GM23338 (cell line): ENCODE results near the gene GRAMD2B.

Experiments
- EZH2 ChIP-seq: fragments of 200-600 bp; sonication (generic); IDR thresholded peaks from one replicate; pipeline ENCODE4 v1.8.0; 2017; ENCODE audit warnings: antibody characterized with exemption, mild to moderate bottlenecking, low read depth; ENCODE audit not compliant: unreplicated experiment
- EZH2phosphoT487 ChIP-seq: fragments of 200-600 bp; sonication (generic); IDR thresholded peaks from one replicate; pipeline ENCODE4 v1.8.1; 2018; ENCODE audit warnings: antibody characterized with exemption; ENCODE audit not compliant: unreplicated experiment
- POLR2AphosphoS5 ChIP-seq: IDR thresholded peaks from 2 replicates; pipeline ENCODE4 v1.6.1; 2016; ENCODE audit warnings: antibody characterized with exemption, low read depth
- REST ChIP-seq: IDR thresholded peaks from one replicate; pipeline ENCODE4 v1.6.1; 2018; ENCODE audit warnings: antibody characterized with exemption; ENCODE audit not compliant: unreplicated experiment
- TF ChIP-seq, protein P1 (sequence below), 2 experiments: fragments of 200-600 bp in 1 of 2; sonication (generic) in 1 of 2; conservative IDR thresholded peaks; 2 replicates each; pipeline versions ENCODE4 v1.5.1 to v1.6.1; 2016 to 2017; ENCODE audit warnings: antibody characterized with exemption in 2 of 2, low read depth in 2 of 2, mild to moderate bottlenecking in 2 of 2, moderate library complexity in 1 of 2

- TF ChIP-seq, protein P1, sequence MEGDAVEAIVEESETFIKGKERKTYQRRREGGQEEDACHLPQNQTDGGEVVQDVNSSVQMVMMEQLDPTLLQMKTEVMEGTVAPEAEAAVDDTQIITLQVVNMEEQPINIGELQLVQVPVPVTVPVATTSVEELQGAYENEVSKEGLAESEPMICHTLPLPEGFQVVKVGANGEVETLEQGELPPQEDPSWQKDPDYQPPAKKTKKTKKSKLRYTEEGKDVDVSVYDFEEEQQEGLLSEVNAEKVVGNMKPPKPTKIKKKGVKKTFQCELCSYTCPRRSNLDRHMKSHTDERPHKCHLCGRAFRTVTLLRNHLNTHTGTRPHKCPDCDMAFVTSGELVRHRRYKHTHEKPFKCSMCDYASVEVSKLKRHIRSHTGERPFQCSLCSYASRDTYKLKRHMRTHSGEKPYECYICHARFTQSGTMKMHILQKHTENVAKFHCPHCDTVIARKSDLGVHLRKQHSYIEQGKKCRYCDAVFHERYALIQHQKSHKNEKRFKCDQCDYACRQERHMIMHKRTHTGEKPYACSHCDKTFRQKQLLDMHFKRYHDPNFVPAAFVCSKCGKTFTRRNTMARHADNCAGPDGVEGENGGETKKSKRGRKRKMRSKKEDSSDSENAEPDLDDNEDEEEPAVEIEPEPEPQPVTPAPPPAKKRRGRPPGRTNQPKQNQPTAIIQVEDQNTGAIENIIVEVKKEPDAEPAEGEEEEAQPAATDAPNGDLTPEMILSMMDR (conservative IDR thresholded peaks at IDR 0.05; ENCODE audit: low read depth in 2 of 2): no peak
- no peak for TF ChIP-seq POLR2AphosphoS5
- TF ChIP-seq EZH2phosphoT487: no peak
- no peak for TF ChIP-seq REST
- no peak for TF ChIP-seq EZH2
Observed at GRCh38 chr5:126494393-126494792, 71.2 kb downstream of the GRAMD2B start.
